Ecto neural progenitor cell (in vitro differentiated cells): Measurements from ENCODE around the gene ZEB2.
"Not testable (repeated sequence)": the region's sequence is repeated elsewhere in the genome, so short reads cannot be mapped to it uniquely, and the experiment has no call there.

Experiments
- DNase-seq: peaks from one replicate; pipeline ENCODE4 v3.0.0-alpha.2; 2018; ENCODE audit warnings: low spot score

Gene ZEB2

DNA sequence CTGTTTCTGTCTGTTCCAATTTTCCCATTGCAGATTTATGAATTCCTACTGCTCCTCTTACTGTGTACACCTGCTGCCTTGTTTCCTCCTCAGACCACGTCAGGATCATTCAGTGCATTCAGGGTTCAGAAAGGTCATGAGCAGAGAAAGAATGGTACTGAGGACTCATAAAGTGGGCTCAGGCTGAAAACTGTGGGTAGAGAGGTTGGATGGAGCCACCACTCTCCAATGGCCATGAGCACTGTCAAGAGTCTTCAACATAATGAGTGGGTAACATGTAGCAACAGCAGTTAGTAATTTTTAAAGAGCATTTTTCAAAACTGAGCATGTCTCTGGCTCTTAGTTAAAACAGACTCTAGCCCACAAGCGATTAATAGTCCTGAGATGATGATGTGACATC, 138.2 kb downstream of the ZEB2 start:
- DNase-seq, result no peak

DNA sequence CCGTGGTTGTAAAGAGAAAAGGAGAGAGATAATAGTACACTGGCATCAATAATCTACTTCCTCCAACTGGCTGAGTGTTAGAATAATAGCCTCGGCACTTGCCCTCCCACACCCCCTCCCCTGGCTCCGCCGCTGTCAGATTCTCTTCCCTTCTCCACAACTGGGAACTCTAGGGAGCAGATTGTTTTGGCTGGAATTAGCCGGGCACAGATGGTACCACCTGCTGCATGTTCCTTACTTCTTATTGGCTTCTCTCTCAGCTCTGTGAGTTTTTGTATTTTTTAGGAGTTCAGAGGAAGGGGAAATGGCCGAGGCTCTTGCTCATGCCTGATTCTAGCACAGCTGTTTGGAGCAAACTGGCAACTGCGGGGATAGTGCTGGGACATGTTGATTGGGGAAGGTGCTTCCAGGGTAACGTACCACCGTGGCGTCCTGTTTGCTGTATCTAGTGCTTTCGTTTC, 140.0 kb downstream of the ZEB2 start:
- DNase-seq, result no peak

DNA sequence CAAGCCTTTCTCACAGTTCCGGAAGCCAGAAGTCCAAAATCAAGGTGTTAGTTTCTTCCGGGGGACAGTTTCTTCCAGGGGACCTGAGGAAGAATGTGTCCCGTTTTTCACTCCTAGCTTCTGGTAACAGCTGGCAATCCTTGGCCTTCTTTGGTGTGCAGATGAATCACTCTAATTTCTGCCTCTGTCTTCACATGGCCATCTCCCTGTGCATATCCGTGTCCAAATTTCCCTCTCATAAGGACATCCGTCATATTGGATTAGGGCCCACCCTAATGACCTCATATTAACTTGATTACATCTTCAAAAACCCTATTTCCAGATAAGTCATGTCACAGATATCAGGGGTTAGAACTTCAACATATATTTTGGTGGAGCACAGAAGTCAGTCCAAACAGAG, 141.4 kb downstream of the ZEB2 start:
- DNase-seq, result no peak

DNA sequence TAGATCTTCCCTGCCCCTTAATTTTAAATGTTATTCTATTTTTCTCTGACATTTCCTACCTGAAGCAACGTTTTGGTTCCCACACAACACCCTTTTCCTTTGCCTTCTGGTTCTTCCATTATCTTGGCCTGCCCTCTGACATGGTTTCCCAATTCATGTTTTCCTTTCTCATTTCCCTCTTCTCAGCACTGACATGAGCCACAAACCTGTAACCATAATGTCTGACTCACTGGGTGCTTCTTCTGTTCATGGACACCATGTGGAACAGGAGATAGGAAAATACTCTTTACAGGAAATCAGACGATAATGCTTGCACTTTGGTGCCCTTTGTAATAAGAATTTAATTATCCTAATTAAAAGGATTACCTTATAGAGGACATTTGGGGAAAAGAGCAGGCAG, 142.0 kb downstream of the ZEB2 start:
- DNase-seq, result no peak

DNA sequence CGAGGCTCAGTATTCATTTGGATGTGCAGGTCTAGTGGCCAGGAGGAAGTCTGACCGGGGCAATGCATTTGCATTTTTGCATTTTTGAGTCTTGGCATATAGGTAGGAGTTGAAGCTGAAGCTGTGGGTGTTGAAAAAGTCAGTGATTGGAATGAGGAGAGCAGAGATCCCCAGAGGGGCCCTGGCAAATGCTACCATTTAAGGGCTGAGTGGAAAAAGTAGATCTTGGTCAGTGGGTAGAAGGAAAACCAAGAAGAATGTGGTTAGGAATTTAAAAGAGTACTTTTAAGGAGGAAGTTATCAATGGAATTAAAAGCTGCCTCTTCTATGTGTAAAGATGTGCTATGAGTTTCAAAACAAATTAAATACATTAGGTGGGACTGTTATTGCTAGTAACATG, 143.0 kb downstream of the ZEB2 start:
- no peak for DNase-seq

DNA sequence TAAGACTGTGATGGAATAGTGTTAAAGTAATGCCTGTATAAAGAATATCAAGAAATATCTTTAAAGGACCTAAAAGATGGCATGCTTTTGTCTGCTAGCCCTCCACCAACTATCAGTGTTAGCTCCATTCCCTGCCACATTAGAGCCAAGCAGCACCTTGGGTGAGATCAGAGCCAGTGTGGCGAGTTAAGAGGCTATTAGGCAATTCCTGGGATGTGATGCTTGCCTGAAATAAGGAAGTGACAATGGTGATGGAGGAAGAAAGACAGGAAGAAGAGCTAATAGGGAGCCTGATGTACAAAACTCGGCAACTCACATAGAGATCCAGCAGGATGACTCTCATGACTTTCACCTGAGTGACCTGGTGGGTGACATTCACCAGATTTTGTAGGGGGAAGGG, 143.5 kb downstream of the ZEB2 start:
- no peak for DNase-seq

DNA sequence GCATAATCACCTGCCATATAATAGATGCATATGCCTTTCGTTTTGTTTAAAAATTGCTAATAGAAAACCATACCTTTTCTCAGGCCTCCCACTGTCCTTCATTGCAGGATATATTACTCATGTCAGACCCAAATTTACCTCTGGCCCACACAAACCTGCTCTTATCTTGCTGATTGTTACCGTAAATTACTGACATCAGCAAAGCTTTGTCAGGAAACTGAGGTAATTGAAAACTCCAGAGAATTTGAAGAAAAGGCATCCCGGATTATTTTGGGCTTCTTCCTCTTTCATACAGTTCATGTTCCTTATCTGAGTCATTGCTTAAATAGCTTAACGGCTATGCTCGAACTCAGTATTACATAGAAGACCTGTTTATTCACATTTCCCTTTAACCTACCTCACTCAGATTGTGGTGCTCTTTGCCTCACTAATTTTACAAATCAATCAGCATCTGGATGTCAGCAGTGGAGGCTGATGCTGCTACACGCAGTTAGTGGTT, 145.7 kb downstream of the ZEB2 start:
- DNase-seq, result no peak

DNA sequence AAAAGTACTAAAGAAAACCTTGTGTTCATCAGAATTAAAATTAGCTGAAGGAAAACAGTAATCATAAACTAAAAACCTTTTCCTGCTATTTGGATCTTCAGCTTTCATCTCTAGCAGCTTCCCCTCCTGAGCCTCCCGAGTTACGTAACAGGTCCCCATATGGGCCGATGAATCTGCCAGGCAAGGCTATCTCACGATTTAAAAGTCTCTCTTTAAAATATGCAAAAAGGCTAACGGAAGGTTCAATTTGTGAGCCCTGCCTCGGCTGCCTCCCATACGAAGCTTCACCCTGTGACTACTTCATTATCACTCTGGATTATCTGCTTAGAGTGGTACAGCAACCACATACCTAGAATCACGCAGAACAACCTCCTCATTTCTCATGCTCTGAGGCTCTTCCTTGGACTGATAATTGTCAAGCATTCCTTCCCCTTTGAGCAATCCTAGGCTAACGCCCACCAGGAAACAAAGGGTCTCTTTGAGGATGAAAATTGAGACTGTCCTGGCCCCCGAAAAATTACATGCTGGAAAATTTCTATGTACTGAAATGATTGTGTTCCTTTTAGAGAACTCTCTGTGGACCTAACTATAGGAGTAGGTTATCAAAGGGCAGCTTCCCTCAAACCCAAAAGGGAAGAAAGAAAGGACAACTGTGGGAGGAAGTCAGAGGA, 147.4 kb downstream of the ZEB2 start:
- no peak for DNase-seq

DNA sequence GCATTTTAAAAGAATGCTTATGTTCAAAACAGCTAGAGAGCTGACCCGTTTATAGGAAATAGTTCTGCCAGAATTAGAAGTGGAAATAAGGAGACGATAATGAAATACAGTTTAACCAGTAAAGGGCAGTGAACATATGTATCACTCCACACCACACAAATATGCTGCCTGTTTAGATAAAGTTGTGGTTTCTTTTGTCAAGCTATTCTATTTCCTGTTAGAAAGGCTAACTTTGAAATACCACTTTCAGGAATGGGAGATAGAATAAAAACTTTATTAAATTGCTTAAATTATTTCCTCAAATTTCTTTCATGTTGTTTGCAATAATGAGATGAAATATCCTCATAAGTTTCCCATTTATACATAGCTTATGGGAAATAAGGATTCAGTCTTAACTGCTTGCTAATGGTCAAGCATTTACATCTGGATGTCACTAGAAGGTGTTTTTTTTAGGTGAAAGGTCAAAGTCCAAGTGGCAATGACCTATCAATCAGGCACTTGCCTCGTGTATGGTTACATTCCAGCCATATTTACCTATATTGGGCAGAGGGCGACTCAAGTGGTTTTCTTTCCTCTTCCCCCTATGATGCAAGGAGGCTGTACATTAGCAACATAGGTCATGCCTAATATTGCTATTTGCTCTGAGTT, 148.9 kb downstream of the ZEB2 start:
- no peak for DNase-seq

DNA sequence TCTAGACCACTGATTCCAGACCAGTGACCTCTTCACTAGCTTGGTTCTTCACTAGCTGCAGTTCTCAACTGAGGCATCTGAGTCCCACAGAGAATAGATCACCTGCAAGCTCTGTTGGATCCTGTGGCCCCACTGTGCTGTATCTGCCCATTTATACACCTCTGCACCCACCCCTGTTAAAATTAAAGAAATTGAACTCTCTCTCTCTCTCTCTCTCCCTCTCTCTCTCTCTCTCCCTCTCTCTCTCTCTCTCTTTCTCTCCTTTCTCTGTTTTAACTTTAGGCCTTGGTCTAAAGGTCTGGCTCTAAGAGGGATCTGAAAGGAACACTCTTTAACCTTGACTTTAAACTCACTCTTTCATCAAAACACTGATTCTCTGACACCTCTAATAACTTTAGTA, 150.5 kb downstream of the ZEB2 start:
- DNase-seq, result no peak

DNA sequence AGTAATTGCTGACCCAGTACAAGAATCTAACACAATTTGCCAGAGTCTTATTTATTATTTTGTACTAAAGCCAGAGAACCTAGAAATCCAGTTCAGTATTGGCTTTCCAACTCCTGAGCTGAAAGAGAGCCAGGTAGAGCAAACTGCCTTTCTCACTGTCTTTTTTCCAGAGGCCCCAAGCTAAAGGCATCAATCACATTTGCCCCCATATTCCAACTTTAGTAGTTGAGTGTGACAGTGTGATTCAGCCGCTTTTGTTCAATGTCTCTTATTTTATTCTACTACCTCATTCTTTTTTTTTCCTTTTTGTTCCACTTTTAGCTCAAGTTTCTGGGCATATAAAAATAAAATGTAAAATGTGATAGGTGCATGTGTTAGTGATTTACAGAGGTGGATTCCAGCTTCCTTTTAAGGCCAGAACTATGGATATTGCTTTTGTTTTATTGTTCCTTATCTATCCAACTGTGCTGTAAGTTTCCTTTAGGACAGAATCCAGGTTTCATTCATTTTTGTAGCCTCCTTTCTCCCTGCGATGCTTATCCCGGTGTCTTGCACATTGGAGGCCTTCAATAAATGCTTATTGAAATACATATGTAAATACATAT, 153.0 kb downstream of the ZEB2 start:
- DNase-seq, result no peak

DNA sequence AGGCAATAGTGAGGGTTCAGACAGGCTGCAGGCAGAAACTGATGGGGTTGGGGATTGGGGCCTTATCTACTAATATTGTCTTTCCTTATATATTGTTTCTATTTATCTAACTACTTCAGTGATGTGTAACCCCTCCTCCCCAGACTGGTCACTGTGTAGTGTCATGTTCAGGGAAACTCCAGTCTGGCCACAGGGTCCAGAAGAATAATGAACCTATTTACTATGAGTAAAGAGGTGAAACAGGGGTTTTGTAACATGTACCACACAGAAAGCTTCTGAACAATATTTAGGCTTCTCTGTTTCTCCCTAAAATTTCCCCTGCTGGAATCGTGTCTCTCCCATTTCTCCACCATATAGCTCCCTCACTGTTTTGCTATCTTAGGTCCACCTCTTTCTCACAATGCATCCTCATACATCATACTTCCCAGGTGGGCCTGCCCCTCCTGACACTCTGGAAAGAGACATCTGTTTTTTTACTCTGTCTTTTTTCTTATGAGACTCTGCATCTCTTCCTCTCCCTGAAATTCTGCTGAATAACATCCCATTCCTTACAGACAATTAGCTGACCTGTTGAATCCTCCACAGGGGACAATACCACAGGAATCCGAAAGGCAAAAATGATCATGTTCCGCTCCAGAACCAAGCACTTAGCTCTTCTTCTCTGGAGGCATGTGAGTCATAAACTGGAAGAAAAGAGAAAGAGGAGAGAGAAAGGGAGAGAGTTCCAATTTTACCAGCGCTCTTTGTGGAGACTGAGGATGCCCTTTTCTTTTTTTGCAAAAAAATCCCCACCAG, 154.8 kb downstream of the ZEB2 start:
- no peak for DNase-seq

DNA sequence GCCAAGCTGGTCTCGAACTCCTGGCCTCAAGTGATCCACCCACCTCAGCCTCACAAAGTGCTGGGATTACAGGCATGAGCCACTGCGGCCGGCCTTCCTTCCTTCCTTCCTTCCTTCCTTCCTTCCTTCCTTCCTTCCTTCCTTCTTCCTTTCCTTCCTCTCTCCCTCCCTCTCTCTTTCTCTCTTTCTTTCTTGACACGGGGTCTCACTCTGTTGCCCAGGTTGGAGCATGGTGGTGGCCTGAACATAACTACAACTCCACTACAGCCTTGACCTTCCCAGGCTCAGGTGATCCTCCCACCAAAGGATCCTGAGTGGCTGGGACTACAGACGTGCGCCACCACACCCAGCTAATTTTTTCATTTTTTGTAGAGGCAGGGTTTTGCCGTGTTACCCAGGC, 155.7 kb downstream of the ZEB2 start:
- DNase-seq, result not testable (repeated sequence)

DNA sequence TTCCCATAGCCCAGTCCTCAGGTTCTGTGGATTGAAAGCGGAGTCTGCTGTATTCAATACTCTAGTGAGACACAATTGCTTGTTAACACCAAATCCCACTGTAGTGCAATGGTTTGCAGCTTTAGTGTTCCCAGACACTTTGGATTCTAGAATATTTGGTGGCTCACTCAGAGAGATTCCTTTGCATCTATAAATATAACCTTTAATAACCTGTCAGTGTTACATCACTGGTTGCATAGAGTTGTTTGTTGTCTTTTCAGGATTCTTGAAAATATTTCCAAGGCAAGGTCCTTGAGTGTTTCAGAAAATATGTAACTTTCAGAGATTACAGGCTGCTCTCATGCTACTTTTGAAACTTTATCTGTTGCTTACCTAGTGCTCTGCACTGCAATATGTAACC, 157.5 kb downstream of the ZEB2 start:
- no peak for DNase-seq

DNA sequence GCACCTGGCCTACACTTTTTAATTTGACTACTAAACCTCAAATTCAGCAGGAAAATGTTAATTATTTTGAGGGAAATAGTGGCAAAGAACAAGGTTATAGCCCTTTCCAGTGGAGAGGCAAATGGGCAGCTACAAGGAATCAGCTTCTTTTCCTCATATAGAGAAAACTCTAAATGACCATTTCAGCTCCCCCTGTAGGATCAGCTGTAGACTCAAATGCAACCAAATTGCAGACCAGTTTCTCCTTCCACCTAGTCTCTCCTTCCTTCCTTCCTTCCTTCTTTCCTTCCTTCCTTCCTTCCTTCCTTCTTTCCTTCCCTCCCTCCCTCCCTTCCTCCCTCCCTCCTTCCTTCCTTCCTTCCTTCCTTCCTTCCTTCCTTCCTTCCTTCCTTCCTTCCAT, 158.2 kb downstream of the ZEB2 start:
- DNase-seq, result no peak

DNA sequence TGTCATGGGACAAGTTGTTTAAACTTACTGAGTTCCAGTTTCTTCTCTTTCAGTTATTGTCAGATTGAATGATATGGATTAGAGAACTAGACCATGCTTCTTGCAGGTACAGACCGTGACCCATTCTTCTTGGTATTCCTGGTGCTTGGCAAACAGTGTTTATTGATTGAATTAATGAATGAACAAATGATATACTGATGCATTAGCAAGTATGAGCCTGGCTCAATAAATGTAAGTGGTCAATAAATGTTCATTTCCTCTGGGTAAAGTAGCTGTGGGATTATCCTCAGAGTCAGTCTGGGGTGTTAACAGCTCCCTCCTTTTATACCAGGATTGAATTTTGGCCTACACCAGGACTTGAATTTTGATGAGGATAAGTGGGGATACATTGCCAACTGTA, 160.2 kb downstream of the ZEB2 start:
- no peak for DNase-seq

DNA sequence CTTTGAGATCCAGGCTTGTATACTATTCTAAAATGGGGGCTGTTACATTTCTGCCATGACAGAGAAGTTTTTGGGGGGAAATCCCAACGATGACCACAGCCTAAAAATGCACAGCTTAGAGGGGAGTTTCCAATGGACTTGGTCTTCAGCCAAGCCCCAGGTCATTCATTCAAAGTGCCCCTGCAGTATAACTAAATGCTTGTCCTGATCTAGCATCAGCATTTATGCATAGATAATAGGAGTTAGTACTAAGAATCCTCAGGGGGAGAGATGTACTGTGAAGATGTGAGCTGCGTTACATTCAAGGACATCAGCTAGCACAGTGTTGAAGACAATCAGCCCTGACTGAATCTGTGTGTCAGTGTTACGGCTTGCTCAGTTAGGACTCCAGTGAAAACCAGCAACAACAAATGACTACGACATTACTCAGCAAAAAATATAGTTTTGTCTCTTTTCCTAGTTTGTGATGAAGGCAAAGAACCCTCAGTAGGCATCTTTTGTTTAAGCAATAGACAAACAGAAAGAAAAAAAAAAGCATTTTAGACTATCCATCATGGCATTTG, 160.9 kb downstream of the ZEB2 start:
- DNase-seq, result no peak

DNA sequence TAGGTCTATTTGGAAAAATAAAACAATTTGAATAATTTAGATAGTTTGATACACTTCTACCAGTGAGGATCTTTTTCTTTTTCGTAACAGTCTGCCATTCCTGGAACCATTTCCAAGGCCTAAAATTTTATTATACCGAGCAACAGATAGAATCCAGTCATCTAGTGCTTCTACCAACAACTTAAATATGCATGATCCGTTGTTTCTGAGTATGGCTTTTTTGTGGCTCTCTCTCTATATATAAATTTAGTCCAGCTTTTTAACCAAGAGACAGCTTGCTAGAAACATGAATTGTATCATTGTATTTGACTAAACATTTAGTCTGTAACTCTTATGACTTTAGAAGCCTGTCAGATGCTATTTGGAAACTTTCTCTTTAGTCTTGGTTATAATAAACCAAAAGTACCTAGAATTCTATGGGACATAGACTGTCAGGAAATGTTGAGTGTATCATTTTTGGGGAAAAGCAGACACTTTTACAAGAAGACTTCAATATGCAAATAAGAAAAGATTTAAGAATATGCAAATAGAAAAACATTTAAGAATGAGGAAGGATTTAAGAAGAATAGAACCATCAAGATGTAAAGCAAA, 161.4 kb downstream of the ZEB2 start:
- no peak for DNase-seq

DNA sequence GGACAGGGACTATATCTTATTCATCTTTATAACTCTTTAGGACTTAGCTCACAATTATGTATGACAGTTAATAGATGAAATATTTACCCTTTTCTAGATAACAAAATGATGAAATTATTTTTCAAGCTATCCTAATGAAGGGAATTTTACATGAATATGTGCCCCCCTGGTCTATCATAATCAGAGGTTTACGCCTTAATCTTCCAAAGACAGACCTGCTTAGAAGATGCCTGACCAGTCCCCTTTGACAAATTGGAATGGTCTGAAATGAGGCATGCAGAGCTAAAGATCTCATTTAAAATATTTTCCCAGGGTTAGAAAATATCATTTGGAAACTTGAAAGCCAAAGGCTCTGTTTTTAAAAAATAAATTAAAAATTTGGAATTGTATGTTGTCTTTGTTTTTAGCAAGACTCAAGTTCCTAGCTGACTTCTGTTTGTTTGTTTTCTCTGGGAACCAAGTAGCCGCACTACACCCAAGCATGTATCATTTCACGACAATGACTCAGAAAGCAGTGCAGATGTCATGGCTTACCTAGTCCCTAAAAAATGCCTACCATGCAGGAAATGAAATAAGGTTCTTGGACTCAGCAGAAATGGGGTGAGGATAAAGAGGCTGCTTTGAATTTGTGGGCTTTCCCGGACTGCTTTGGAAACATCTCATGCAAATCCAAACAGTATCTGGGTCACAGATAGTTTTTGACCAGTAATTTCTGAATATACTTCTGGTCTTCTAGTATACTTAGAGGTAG, 162.1 kb downstream of the ZEB2 start:
- DNase-seq, result no peak

DNA sequence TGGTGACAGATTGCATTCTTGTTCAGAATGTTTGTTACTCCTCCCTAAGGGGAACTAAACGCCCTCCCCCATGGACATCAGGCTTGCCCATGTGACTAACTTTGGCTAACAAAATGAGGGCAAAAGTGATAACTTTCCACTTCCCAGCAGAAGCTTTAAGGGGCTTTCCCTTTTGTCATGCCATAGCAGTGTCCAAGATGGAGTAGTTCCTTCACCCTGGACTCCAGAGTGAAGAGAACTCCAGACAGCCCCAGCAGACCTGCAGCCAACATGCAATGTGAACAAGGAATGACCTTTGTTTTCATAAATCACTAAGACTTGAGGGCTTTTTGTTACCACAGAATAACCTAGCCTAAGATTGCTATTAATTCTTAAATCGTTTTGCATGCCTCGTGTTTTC, 163.5 kb downstream of the ZEB2 start:
- DNase-seq, result no peak

DNA sequence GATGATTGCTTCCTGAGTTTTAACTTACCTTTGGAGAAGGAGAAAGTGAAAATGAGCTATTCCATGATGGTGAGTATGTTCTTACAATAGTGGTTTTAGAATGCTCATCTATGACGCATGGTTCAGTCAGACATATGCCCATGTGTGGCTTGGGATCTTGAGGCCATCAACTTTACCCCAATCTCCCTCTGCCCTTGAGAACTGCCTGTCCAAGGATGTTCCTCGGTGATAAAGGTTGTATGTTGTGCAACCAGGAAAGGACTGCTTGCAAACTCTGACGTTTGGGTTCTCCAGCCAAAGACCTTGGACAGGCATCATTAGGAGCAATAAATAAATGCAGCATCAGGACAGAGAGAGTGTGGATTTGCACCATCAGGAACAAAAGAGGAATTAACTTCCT, 165.0 kb downstream of the ZEB2 start:
- DNase-seq, result no peak
